Jurkat, Clone E6-1 (cell line): ENCODE measurements around the gene OGFR.

Experiments used
- DNase-seq: peaks from one replicate; pipeline ENCODE4 v3.0.0-alpha.2; 2011; ENCODE audit warnings: low read depth, low spot score
- H3K4me3 ChIP-seq: 2 replicates; pipeline ENCODE4 v1.5.1; 2011; ENCODE audit warnings: mild to moderate bottlenecking, low read length, control low read depth, moderate library complexity

The OGFR gene

GRCh38 chr20:62779417-62779685, 25.3 kb upstream of the OGFR start:
- DNase-seq, result no peak
- H3K4me3 ChIP-seq, result no peak overlapping the region

DNA sequence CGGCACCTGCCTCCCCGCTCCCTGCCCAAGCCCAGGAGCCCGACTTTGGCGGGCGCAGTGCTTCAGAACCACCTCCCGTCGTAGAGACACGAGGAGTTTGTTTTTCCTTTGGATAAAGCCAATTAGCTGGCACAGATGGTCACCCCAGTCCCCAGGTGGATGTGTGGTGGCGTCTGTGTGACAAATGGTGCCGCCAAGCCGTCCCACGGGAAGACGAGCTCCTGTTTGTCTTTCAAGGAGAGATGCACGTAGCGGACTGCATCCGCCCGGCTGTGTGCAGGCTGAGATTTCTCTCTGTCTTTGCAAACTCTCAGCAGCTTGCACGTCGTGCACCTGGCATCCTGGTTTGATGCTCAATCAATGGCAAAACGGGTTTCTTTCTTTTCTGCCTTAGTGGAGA, 24.4 kb upstream of the OGFR start:
- no peak overlapping the region for H3K4me3 ChIP-seq
- no peak for DNase-seq

DNA sequence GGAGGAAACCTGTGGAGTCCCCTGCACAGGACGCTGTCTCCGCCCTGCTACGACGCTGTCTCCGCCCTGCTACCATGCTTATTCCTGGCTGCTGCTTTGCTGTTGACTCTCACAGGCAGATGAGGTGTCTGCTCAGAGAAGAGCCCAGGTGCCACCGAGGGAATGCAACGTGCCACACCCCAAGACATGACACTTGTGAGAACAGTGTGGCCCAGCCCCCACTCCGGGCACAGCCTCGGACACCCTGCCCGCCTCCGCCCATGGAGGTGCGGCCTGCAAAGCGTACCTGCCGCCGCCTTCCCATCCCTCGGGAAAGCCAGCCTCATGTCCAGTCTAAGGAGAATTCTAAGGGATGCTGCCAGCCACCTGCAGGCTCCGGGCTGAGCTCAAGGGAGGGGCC, 23.9 kb upstream of the OGFR start:
- no peak for DNase-seq
- no peak overlapping the region for H3K4me3 ChIP-seq

- H3K4me3 ChIP-seq, result no peak overlapping the region
- no peak for DNase-seq
Observed at GRCh38 chr20:62782149-62782892, 22.3 kb upstream of the OGFR start.

GRCh38 chr20:62782893-62783278, 21.7 kb upstream of the OGFR start:
- DNase-seq, result no peak
- no peak overlapping the region for H3K4me3 ChIP-seq

- no peak for DNase-seq
- H3K4me3 ChIP-seq, result no peak overlapping the region
Observed at GRCh38 chr20:62784497-62784896, 20.1 kb upstream of the OGFR start.

DNA sequence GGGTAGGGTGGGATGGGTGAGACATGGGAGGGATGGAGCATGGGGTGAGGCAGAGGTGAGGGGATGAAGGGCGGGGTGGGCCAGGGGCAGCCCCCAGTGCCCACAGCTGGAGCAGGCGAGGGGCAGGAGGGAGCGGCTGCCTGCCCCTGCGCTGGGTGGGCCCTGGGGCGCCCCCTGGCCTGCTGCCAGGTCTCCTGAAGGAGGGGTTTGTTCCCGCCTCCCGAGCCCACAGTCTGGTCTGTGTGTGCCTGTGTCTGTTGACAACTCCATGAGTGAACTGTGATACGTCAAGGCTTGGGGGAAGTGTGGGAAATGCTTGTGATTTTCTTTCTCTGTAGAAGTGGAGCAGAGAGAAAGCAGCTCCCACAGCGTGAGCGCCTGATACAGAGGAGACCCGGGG, 19.2 kb upstream of the OGFR start:
- no peak for DNase-seq
- no peak overlapping the region for H3K4me3 ChIP-seq

- no peak overlapping the region for H3K4me3 ChIP-seq
- no peak for DNase-seq
Observed at GRCh38 chr20:62786157-62786556, 18.5 kb upstream of the OGFR start.

GRCh38 chr20:62787321-62787720, 17.3 kb upstream of the OGFR start:
- DNase-seq, result no peak
- no peak overlapping the region for H3K4me3 ChIP-seq

GRCh38 chr20:62787866-62788265, 16.8 kb upstream of the OGFR start:
- no peak overlapping the region for H3K4me3 ChIP-seq
- DNase-seq, result no peak

- no peak for DNase-seq
- H3K4me3 ChIP-seq, result no peak overlapping the region
Observed at GRCh38 chr20:62788607-62789006, 16.0 kb upstream of the OGFR start.

DNA sequence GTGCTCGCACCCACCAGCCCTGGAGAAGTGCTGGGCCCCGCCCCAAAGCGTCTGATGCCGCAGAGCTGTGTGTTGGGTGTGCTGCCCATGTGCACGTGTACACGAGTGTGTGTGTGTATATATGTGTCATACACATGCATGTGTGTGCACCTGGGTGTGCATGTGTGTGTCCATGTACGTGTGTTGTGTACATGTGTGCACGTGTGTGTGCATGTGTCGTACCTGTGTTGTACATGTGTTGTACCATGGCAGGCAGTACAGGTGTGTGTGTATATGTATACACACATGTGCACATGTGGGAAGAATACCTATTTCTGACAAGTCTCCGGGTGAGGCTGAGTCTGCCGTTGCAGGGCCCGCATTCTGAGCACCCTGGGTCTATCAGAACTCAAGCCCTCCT, 14.6 kb upstream of the OGFR start:
- no peak for DNase-seq
- H3K4me3 ChIP-seq, result no peak overlapping the region

GRCh38 chr20:62791301-62792181, 13.1 kb upstream of the OGFR start:
- DNase-seq, result peak; percentile 87
- H3K4me3 ChIP-seq, result no peak overlapping the region

DNA sequence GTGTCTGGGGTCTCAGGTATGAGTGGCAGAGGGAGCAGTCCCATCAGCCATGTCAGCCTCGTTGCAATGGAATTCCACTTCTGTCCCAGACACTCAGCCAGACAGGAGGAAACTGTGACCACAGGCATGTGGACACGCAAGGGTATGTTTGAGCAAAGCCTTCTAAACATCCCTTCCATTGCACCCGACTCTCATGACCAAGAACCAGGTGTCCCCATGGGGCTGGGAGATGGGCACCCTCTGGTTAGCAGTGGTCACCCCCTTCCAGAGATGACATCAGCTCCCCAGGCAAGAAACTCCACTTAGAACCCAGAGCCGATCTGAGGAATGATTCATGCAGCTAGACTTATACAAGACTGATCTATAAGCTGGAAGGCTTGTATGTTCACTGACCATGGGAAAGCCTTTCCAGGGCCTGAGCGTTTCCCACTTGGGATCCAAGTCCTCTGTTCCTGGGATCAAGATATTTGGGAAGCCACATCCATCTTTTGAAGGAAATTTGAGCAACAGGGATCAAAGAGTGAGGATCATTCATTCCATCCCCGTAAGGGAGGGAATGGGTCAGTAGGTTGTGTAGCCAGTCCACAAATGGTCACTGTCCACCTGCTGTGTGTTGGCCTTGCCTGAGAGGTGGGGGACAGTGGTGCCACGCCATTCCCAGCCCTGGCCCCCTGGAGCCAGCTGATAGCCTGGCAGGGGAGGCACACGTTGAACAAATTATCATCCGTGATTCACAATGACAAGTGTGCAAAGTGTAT, 12.3 kb upstream of the OGFR start:
- H3K4me3 ChIP-seq, result no peak overlapping the region
- DNase-seq, result no peak

DNA sequence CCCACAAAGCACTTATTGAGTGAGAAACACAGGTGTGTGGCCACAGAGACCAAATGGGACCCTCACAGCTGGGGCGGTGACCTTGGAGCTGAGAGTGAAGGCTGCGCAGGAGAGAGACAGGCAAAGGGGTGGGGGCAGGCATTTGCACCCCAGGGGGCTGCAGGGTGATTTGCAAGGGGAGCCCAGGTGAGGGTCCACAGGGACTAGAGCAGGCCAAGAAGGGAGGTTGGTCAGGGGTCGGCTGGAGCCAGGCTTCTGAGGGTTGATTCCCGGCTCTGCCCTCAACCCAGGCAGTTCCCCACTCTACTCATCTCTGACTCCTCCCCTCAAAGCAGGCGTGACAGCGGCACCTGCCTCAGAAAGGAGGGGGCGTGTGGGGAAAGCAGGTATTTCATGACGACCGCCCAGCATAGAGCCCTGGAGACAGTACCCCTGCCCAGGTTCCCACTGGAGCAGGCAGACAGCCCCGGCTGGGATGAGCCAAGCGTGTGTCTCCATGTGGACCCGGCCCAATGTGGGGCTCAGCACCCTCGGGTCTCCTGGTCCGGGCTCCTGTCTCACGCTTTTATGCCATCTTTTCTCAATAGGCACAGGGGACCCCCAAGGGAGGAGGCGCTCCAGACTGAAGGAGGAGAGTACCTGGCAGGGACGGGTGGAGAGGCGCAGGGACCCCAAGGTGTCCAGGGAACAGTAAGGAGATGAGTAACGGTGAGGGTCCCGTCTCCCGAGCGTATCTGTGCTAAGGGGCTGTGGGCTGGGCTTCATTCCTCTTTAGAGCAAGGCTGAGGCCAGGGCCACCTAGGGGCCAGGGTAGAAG, 11.5 kb upstream of the OGFR start:
- no peak for DNase-seq
- H3K4me3 ChIP-seq, result no peak overlapping the region

- peak overlapping the region; percentile 47 for H3K4me3 ChIP-seq
- no peak for DNase-seq
Observed at GRCh38 chr20:62793757-62794006, 11.0 kb upstream of the OGFR start.

GRCh38 chr20:62794007-62794724, 10.5 kb upstream of the OGFR start:
- peak overlapping the region; percentile 74 for H3K4me3 ChIP-seq
- peak; percentile 82 for DNase-seq

GRCh38 chr20:62795023-62795761, 9.4 kb upstream of the OGFR start:
- H3K4me3 ChIP-seq, result peak overlapping the region; percentile 74
- peak; percentile 73 for DNase-seq
